ENCODE results near the gene CDK15.

Gene CDK15

DNA sequence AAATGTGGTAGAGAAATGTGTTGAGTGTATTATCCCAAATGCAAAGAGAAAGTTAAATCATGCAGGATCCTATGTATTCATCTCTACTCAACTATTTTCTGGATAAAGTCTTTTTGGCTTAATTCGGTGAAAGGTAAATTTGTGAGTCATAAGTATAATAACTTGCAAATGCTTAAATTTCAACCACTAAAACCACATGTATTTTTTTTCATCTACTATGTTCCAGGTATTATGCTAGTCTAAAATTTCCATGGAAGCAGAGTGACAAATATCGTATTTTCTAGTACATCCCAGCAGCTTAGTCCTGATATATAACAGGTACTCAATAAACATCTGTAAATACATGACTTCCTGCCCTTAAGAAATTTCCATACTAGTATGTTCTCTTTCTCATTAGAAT, 31.8 kb upstream of the CDK15 start:
- Histone ChIP-seq H3K27me3 (ENCODE audit: control insufficient read depth in 2 of 2, insufficient read depth in 2 of 2, low read length in 2 of 2) (no peaks in the 10 kb centered on the region), H3K4me1 (ENCODE audit: control insufficient read depth in 2 of 2, insufficient read depth in 2 of 2, low read length in 2 of 2) (peaks cover 4 to 6% of the 10 kb centered on the region in 2 donors), H3K36me3 (ENCODE audit: control insufficient read depth in 2 of 2, insufficient read depth in 2 of 2, low read length in 2 of 2) (no peaks in the 10 kb centered on the region), H3K9ac (ENCODE audit: low read depth in 1 of 2, low read length in 2 of 2) (no peak overlapping the region), H3K27ac (ENCODE audit: low read depth in 2 of 2, low read length in 2 of 2) (no peak overlapping the region), H3K9me3 (ENCODE audit: control insufficient read depth in 2 of 2, low read length in 2 of 2) (no peaks in the 10 kb centered on the region), H3K4me3 (ENCODE audit: low read length in 2 of 2) (no peak overlapping the region)

DNA sequence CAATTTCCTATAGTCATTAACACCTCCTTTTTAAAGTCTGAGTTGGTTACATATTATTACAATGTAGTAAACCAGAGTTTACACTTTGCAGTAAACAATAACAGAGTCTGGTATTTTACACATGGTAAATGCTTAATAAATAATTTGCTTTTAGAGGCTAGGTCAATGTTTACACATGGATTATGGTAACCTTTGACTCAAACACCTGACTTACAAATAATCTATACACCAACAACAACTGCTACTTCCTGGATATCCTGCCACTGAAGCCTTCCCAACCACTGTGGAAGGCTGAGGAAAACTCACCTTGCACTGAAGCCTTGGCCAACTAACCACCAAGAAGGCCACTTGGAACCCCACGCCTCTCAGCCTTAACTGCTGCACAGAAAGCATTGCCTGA, 31.0 kb upstream of the CDK15 start:
- no peaks in the 10 kb centered on the region for H3K9me3 ChIP-seq (ENCODE audit: control insufficient read depth in 2 of 2, low read length in 2 of 2)
- H3K27ac ChIP-seq (ENCODE audit: low read depth in 2 of 2, low read length in 2 of 2) = no peak overlapping the region
- H3K27me3 ChIP-seq (ENCODE audit: control insufficient read depth in 2 of 2, insufficient read depth in 2 of 2, low read length in 2 of 2) = no peaks in the 10 kb centered on the region
- H3K4me1 ChIP-seq (ENCODE audit: control insufficient read depth in 2 of 2, insufficient read depth in 2 of 2, low read length in 2 of 2) = peaks cover 8 to 12% of the 10 kb centered on the region in 2 donors
- H3K4me3 ChIP-seq (ENCODE audit: low read length in 2 of 2) = no peak overlapping the region
- no peak overlapping the region for H3K9ac ChIP-seq (ENCODE audit: low read depth in 1 of 2, low read length in 2 of 2)
- no peaks in the 10 kb centered on the region for H3K36me3 ChIP-seq (ENCODE audit: control insufficient read depth in 2 of 2, insufficient read depth in 2 of 2, low read length in 2 of 2)

DNA sequence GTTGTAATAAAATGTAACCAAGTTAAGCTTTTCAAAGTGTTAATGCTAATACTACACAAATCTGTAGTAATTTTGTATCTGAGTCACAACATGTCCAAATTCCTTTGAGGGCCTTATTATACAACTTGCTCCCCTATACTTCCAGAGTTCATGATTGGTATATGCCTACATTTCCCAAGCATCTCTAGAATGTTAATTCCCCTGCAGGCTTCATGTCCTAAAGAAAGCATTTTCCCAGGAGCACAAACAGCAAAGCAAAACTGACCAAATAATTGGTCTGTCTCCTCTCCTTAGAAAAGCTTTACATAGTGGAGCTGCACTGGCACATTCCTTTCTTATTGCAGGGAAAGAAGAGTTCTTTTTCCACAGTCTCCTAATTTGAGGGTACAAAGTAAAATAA, 29.3 kb upstream of the CDK15 start:
- H3K4me3 ChIP-seq (ENCODE audit: low read length in 2 of 2) = no peak overlapping the region
- peaks cover 8 to 16% of the 10 kb centered on the region in 2 donors for H3K4me1 ChIP-seq (ENCODE audit: control insufficient read depth in 2 of 2, insufficient read depth in 2 of 2, low read length in 2 of 2)
- H3K9ac ChIP-seq (ENCODE audit: low read depth in 1 of 2, low read length in 2 of 2) = no peak overlapping the region

DNA sequence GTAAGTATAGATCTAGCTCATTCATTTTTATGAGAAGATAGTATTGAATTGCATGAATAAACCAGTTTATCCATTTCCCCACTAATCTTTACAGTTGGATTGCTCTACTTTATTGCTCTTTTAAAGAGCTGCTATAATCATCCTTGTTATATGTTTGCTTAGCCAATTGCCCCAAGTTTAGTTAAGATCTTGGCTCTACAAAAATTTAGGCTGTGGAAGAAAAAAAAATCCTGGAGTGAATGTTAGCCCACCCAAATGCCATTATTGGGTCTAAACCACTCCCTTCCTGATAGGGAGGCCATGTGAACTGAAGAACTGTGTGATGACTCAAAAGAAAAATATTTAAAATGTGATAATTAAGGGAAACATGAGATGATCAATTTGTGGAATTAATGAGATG, 28.5 kb upstream of the CDK15 start:
- Histone ChIP-seq H3K27me3 (ENCODE audit: control insufficient read depth in 2 of 2, insufficient read depth in 2 of 2, low read length in 2 of 2) (no peaks in the 10 kb centered on the region), H3K27ac (ENCODE audit: low read depth in 2 of 2, low read length in 2 of 2) (no peak overlapping the region), H3K9ac (ENCODE audit: low read depth in 1 of 2, low read length in 2 of 2) (no peak overlapping the region), H3K36me3 (ENCODE audit: control insufficient read depth in 2 of 2, insufficient read depth in 2 of 2, low read length in 2 of 2) (no peaks in the 10 kb centered on the region), H3K4me1 (ENCODE audit: control insufficient read depth in 2 of 2, insufficient read depth in 2 of 2, low read length in 2 of 2) (peaks cover 8 to 16% of the 10 kb centered on the region in 2 donors), H3K4me3 (ENCODE audit: low read length in 2 of 2) (no peak overlapping the region), H3K9me3 (ENCODE audit: control insufficient read depth in 2 of 2, low read length in 2 of 2) (no peaks in the 10 kb centered on the region)

More for the DNA sequence above, 29.3 kb upstream of the CDK15 start:
- Histone ChIP-seq H3K9me3 (ENCODE audit: control insufficient read depth in 2 of 2, low read length in 2 of 2) (no peaks in the 10 kb centered on the region), H3K36me3 (ENCODE audit: control insufficient read depth in 2 of 2, insufficient read depth in 2 of 2, low read length in 2 of 2) (no peaks in the 10 kb centered on the region), H3K27ac (ENCODE audit: low read depth in 2 of 2, low read length in 2 of 2) (no peak overlapping the region), H3K27me3 (ENCODE audit: control insufficient read depth in 2 of 2, insufficient read depth in 2 of 2, low read length in 2 of 2) (no peaks in the 10 kb centered on the region)

- Histone ChIP-seq H3K9me3 (ENCODE audit: control insufficient read depth in 2 of 2, low read length in 2 of 2) (no peaks in the 10 kb centered on the region), H3K27me3 (ENCODE audit: control insufficient read depth in 2 of 2, insufficient read depth in 2 of 2, low read length in 2 of 2) (no peaks in the 10 kb centered on the region), H3K4me3 (ENCODE audit: low read length in 2 of 2) (peak overlapping the region; percentile 91 to 94), H3K9ac (ENCODE audit: low read depth in 1 of 2, low read length in 2 of 2) (peak overlapping the region; percentile 77 to 89), H3K4me1 (ENCODE audit: control insufficient read depth in 2 of 2, insufficient read depth in 2 of 2, low read length in 2 of 2) (peaks cover 8 to 16% of the 10 kb centered on the region in 2 donors), H3K27ac (ENCODE audit: low read depth in 2 of 2, low read length in 2 of 2) (peak overlapping the region; percentile 83), H3K36me3 (ENCODE audit: control insufficient read depth in 2 of 2, insufficient read depth in 2 of 2, low read length in 2 of 2) (no peaks in the 10 kb centered on the region)
These were observed 26.2 kb upstream of the CDK15 start for GRCh38 chr2:201779901-201780673.

GRCh38 chr2:201780674-201781493, 25.5 kb upstream of the CDK15 start, which contains the start of gene ALS2:
TSS of gene ALS2 (minus strand) at chr2:201780933. CDS start at chr2:201768885, 12,048 bp downstream.
- Histone ChIP-seq H3K4me1 (ENCODE audit: control insufficient read depth in 2 of 2, insufficient read depth in 2 of 2, low read length in 2 of 2) (peaks cover 8 to 16% of the 10 kb centered on the region in 2 donors), H3K9ac (ENCODE audit: low read depth in 1 of 2, low read length in 2 of 2) (peak within 1 kb of the TSS; percentile 77 to 89), H3K27me3 (ENCODE audit: control insufficient read depth in 2 of 2, insufficient read depth in 2 of 2, low read length in 2 of 2) (no peaks in the 10 kb centered on the region), H3K36me3 (ENCODE audit: control insufficient read depth in 2 of 2, insufficient read depth in 2 of 2, low read length in 2 of 2) (no peaks in the 10 kb centered on the region), H3K4me3 (ENCODE audit: low read length in 2 of 2) (peak within 1 kb of the TSS; percentile 91 to 94), H3K27ac (ENCODE audit: low read depth in 2 of 2, low read length in 2 of 2) (peak within 1 kb of the TSS; percentile 83), H3K9me3 (ENCODE audit: control insufficient read depth in 2 of 2, low read length in 2 of 2) (no peaks in the 10 kb centered on the region)

DNA sequence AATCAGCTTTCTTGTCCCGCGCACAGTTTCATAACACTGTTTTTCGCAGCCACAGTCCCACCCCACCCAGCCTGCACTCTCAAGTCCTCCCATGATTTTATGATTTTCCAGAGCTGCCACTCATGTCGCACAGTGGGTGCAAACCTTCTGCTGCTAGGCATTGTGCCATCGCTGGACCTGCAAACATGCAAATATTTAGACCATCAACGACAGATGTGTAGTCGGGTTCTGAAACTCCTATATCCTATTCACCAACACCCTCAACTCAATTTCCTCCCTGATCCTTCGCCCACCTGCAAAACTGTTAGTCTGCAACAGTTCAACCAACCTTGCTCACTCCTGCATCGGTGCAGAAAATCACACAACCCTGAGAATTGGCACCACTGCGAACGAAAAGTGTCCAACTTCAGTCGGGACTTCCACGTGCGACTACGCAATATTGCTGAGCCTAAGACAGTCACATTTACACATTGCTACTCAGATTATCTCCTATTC, 24.7 kb upstream of the CDK15 start:
- H3K36me3 ChIP-seq (ENCODE audit: control insufficient read depth in 2 of 2, insufficient read depth in 2 of 2, low read length in 2 of 2) = no peaks in the 10 kb centered on the region
- H3K27me3 ChIP-seq (ENCODE audit: control insufficient read depth in 2 of 2, insufficient read depth in 2 of 2, low read length in 2 of 2) = no peaks in the 10 kb centered on the region
- H3K4me1 ChIP-seq (ENCODE audit: control insufficient read depth in 2 of 2, insufficient read depth in 2 of 2, low read length in 2 of 2) = peaks cover 8 to 16% of the 10 kb centered on the region in 2 donors
- peak overlapping the region; percentile 83 for H3K27ac ChIP-seq (ENCODE audit: low read depth in 2 of 2, low read length in 2 of 2)
- H3K4me3 ChIP-seq (ENCODE audit: low read length in 2 of 2) = peak overlapping the region; percentile 91 to 94
- no peaks in the 10 kb centered on the region for H3K9me3 ChIP-seq (ENCODE audit: control insufficient read depth in 2 of 2, low read length in 2 of 2)
- H3K9ac ChIP-seq (ENCODE audit: low read depth in 1 of 2, low read length in 2 of 2) = peak overlapping the region; percentile 77 to 89

GRCh38 chr2:201784563-201784962, 21.8 kb upstream of the CDK15 start:
- no peak overlapping the region for H3K9ac ChIP-seq (ENCODE audit: low read depth in 1 of 2, low read length in 2 of 2)
- H3K36me3 ChIP-seq (ENCODE audit: control insufficient read depth in 2 of 2, insufficient read depth in 2 of 2, low read length in 2 of 2) = no peaks in the 10 kb centered on the region
- H3K9me3 ChIP-seq (ENCODE audit: control insufficient read depth in 2 of 2, low read length in 2 of 2) = no peaks in the 10 kb centered on the region
- H3K4me3 ChIP-seq (ENCODE audit: low read length in 2 of 2) = no peak overlapping the region
- no peaks in the 10 kb centered on the region for H3K27me3 ChIP-seq (ENCODE audit: control insufficient read depth in 2 of 2, insufficient read depth in 2 of 2, low read length in 2 of 2)
- peaks cover 4 to 9% of the 10 kb centered on the region in 2 donors for H3K4me1 ChIP-seq (ENCODE audit: control insufficient read depth in 2 of 2, insufficient read depth in 2 of 2, low read length in 2 of 2)
- no peak overlapping the region for H3K27ac ChIP-seq (ENCODE audit: low read depth in 2 of 2, low read length in 2 of 2)

- peaks cover 1 to 4% of the 10 kb centered on the region in 2 donors for H3K4me1 ChIP-seq (ENCODE audit: control insufficient read depth in 2 of 2, insufficient read depth in 2 of 2, low read length in 2 of 2)
- no peak overlapping the region for H3K9ac ChIP-seq (ENCODE audit: low read depth in 1 of 2, low read length in 2 of 2)
- H3K27ac ChIP-seq (ENCODE audit: low read depth in 2 of 2, low read length in 2 of 2) = no peak overlapping the region
- H3K27me3 ChIP-seq (ENCODE audit: control insufficient read depth in 2 of 2, insufficient read depth in 2 of 2, low read length in 2 of 2) = no peaks in the 10 kb centered on the region
- no peaks in the 10 kb centered on the region for H3K9me3 ChIP-seq (ENCODE audit: control insufficient read depth in 2 of 2, low read length in 2 of 2)
- no peaks in the 10 kb centered on the region for H3K36me3 ChIP-seq (ENCODE audit: control insufficient read depth in 2 of 2, insufficient read depth in 2 of 2, low read length in 2 of 2)
- no peak overlapping the region for H3K4me3 ChIP-seq (ENCODE audit: low read length in 2 of 2)
These were observed 21.2 kb upstream of the CDK15 start for GRCh38 chr2:201785135-201785534.

DNA sequence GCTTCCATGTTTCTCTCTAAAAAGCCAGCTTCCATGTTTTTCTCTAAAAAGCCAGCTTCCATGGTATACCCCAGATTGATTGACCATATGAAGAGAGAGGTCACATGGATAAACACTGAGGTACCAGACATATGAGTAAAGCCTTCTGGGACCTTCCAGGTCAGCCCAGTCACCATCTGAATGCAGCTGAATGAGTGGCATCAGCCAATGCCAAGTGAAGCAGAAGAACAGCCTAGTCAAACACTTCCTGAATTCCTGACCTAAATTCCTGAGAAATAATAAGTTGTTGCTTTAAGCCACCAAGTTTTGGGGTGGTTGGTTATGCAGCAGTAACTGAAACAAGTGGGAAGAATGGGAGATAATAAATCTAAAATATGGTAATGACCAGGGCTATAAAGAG, 19.9 kb upstream of the CDK15 start:
- Histone ChIP-seq H3K27me3 (ENCODE audit: control insufficient read depth in 2 of 2, insufficient read depth in 2 of 2, low read length in 2 of 2) (no peaks in the 10 kb centered on the region), H3K9ac (ENCODE audit: low read depth in 1 of 2, low read length in 2 of 2) (no peak overlapping the region), H3K4me1 (ENCODE audit: control insufficient read depth in 2 of 2, insufficient read depth in 2 of 2, low read length in 2 of 2) (peaks cover 0 to 4% of the 10 kb centered on the region in 2 donors), H3K4me3 (ENCODE audit: low read length in 2 of 2) (no peak overlapping the region), H3K9me3 (ENCODE audit: control insufficient read depth in 2 of 2, low read length in 2 of 2) (no peaks in the 10 kb centered on the region), H3K36me3 (ENCODE audit: control insufficient read depth in 2 of 2, insufficient read depth in 2 of 2, low read length in 2 of 2) (no peaks in the 10 kb centered on the region), H3K27ac (ENCODE audit: low read depth in 2 of 2, low read length in 2 of 2) (no peak overlapping the region)
